AML-193 (cell line): ENCODE measurements around the gene GSE1.

Source experiments
- DNase-seq, 2 experiments: peaks; one replicate each; lab custom pipeline; 2025; lab: John Stamatoyannopoulos, UW

GSE1 gene

GRCh38 chr16:85724936-85725335 is 111.8 kb downstream of the GSE1 start:
- DNase-seq = no peak
